Muscle layer of duodenum (tissue), 2 donors: ENCODE results near the gene PATZ1.
"Not testable (repeated sequence)": the region's sequence is repeated elsewhere in the genome, so short reads cannot be mapped to it uniquely, and the experiment has no call there.

ENCODE experiments used
- H3K27ac ChIP-seq: one replicate; pipeline ENCODE4 v1.7.0; 2013; ENCODE audit warnings: mild to moderate bottlenecking, low read length
- H3K27me3 ChIP-seq: one replicate; pipeline ENCODE4 v1.7.0; 2013; ENCODE audit warnings: low read depth, mild to moderate bottlenecking, control low read depth, low read length
- H3K36me3 ChIP-seq, 2 donors: one replicate each; pipeline ENCODE4 v1.7.0; 2013; ENCODE audit warnings: low read length in 2 of 2, control low read depth in 1 of 2, mild to moderate bottlenecking in 1 of 2; ENCODE audit not compliant: insufficient read depth in 2 of 2, control insufficient read depth in 1 of 2
- H3K4me1 ChIP-seq, 2 donors: one replicate each; pipeline ENCODE4 v1.7.0; 2013; ENCODE audit warnings: low read length in 2 of 2, mild to moderate bottlenecking in 2 of 2, control low read depth in 1 of 2, moderate library complexity in 1 of 2; ENCODE audit not compliant: insufficient read depth in 2 of 2, control insufficient read depth in 1 of 2
- H3K4me3 ChIP-seq, 2 donors: one replicate each; pipeline ENCODE4 v1.7.0; 2013; ENCODE audit warnings: low read length in 2 of 2, low read depth in 1 of 2, mild to moderate bottlenecking in 1 of 2
- H3K9me3 ChIP-seq, 2 donors: one replicate each; pipeline ENCODE4 v1.7.0; 2013; ENCODE audit warnings: low read length in 2 of 2, control low read depth in 1 of 2, mild to moderate bottlenecking in 1 of 2; ENCODE audit not compliant: control insufficient read depth in 1 of 2
- donor health status: healthy.

Gene PATZ1

GRCh38 chr22:31329453-31330215 is 16.5 kb downstream of the PATZ1 start:
- no peak overlapping the region for H3K4me3 ChIP-seq
- H3K27ac ChIP-seq = no peak overlapping the region
- peaks cover 54 to 77% of the 10 kb centered on the region in 2 donors for H3K36me3 ChIP-seq
- peaks cover 0 to 9% of the 10 kb centered on the region in 2 donors for H3K4me1 ChIP-seq
- no peaks in the 10 kb centered on the region for H3K9me3 ChIP-seq
- no peaks in the 10 kb centered on the region for H3K27me3 ChIP-seq

GRCh38 chr22:31329029-31329428 is 17.1 kb downstream of the PATZ1 start:
- Histone ChIP-seq H3K9me3 (no peaks in the 10 kb centered on the region), H3K36me3 (peaks cover 52 to 71% of the 10 kb centered on the region in 2 donors), H3K27ac (no peak overlapping the region), H3K4me3 (no peak overlapping the region), H3K27me3 (no peaks in the 10 kb centered on the region), H3K4me1 (peaks cover 0 to 3% of the 10 kb centered on the region in 2 donors)

- Histone ChIP-seq H3K27me3 (no peaks in the 10 kb centered on the region), H3K4me3 (no peak overlapping the region), H3K27ac (no peak overlapping the region), H3K9me3 (no peaks in the 10 kb centered on the region), H3K36me3 (peaks cover 48 to 68% of the 10 kb centered on the region in 2 donors), H3K4me1 (no peaks in the 10 kb centered on the region)
Observed at GRCh38 chr22:31328544-31328960, 17.6 kb downstream of the PATZ1 start.

GRCh38 chr22:31327806-31328543 is 18.2 kb downstream of the PATZ1 start:
- Histone ChIP-seq H3K9me3 (no peaks in the 10 kb centered on the region), H3K27me3 (no peaks in the 10 kb centered on the region), H3K27ac (no peak overlapping the region), H3K36me3 (peaks cover 47 to 66% of the 10 kb centered on the region in 2 donors), H3K4me3 (no peak overlapping the region), H3K4me1 (no peaks in the 10 kb centered on the region)

GRCh38 chr22:31326877-31327276 is 19.3 kb downstream of the PATZ1 start:
- no peak overlapping the region for H3K27ac ChIP-seq
- no peaks in the 10 kb centered on the region for H3K9me3 ChIP-seq
- no peaks in the 10 kb centered on the region for H3K4me1 ChIP-seq
- H3K27me3 ChIP-seq = no peaks in the 10 kb centered on the region
- H3K36me3 ChIP-seq = peaks cover 39 to 55% of the 10 kb centered on the region in 2 donors
- no peak overlapping the region for H3K4me3 ChIP-seq

- Histone ChIP-seq H3K27me3 (no peaks in the 10 kb centered on the region), H3K4me3 (no peak overlapping the region), H3K4me1 (no peaks in the 10 kb centered on the region), H3K9me3 (no peaks in the 10 kb centered on the region), H3K27ac (no peak overlapping the region), H3K36me3 (peaks cover 33 to 37% of the 10 kb centered on the region in 2 donors)
Observed at GRCh38 chr22:31323578-31324550, 22.3 kb downstream of the PATZ1 start.

GRCh38 chr22:31321421-31321820 is 24.7 kb downstream of the PATZ1 start:
- H3K9me3 ChIP-seq = no peaks in the 10 kb centered on the region
- no peak overlapping the region for H3K27ac ChIP-seq

GRCh38 chr22:31314220-31314619 is 31.9 kb downstream of the PATZ1 start:
- not testable (repeated sequence) for H3K27me3 ChIP-seq, H3K27ac ChIP-seq, H3K4me1 ChIP-seq, H3K9me3 ChIP-seq, H3K36me3 ChIP-seq, H3K4me3 ChIP-seq

More at GRCh38 chr22:31321421-31321820, 24.7 kb downstream of the PATZ1 start:
- no peak overlapping the region for H3K4me3 ChIP-seq
- no peaks in the 10 kb centered on the region for H3K27me3 ChIP-seq
- H3K4me1 ChIP-seq = no peaks in the 10 kb centered on the region
- peaks cover 12 to 13% of the 10 kb centered on the region in 2 donors for H3K36me3 ChIP-seq

GRCh38 chr22:31313366-31314147 is 32.6 kb downstream of the PATZ1 start:
- Histone ChIP-seq H3K9me3 (peaks cover 0 to 6% of the 10 kb centered on the region in 2 donors), H3K27ac (peak overlapping the region; percentile 69), H3K27me3 (no peaks in the 10 kb centered on the region), H3K4me3 (no peak overlapping the region), H3K36me3 (no peaks in the 10 kb centered on the region), H3K4me1 (peaks cover 0 to 8% of the 10 kb centered on the region in 2 donors)

- H3K27ac ChIP-seq = no peak overlapping the region
- peaks cover 0 to 3% of the 10 kb centered on the region in 2 donors for H3K4me1 ChIP-seq
- no peaks in the 10 kb centered on the region for H3K27me3 ChIP-seq
- H3K9me3 ChIP-seq = no peaks in the 10 kb centered on the region
- H3K36me3 ChIP-seq = no peaks in the 10 kb centered on the region
- no peak overlapping the region for H3K4me3 ChIP-seq
Observed at GRCh38 chr22:31308181-31308580, 38.0 kb downstream of the PATZ1 start.
